Neural progenitor cell (in vitro differentiated cells): Measurements from ENCODE around the gene GOSR2. TPM values are rescaled to one million over a fixed set of nuclear protein-coding genes. Genes with fewer than 3 reads are reported as not detected.
"Not testable (repeated sequence)": the region's sequence is repeated elsewhere in the genome, so short reads cannot be mapped to it uniquely, and the experiment has no call there.

Experiments used
- DNase-seq: peaks from one replicate; pipeline ENCODE4 v3.0.0-alpha.2; 2016; ENCODE audit warnings: low spot score
- H2AFZ ChIP-seq: fragments of 200-600 bp; sonication (generic); replicated peaks from 2 replicates; pipeline ENCODE4 v1.6.1; 2016; ENCODE audit warnings: antibody characterized with exemption
- H3F3A ChIP-seq: fragments of 200-600 bp; sonication (generic); 2 replicates; pipeline ENCODE4 v1.6.1; 2016; ENCODE audit warnings: antibody characterized with exemption, low read depth
- H3K27ac ChIP-seq: fragments of 200-600 bp; sonication (generic); 2 replicates; pipeline ENCODE4 v1.5.1; 2016; ENCODE audit warnings: mild to moderate bottlenecking
- H3K27me3 ChIP-seq: fragments of 200-600 bp; sonication (generic); 2 replicates; pipeline ENCODE4 v1.6.1; 2016; ENCODE audit warnings: mild to moderate bottlenecking, moderate library complexity
- H3K36me3 ChIP-seq: fragments of 200-600 bp; sonication (generic); 2 replicates; pipeline ENCODE4 v1.5.1; 2016
- H3K4me1 ChIP-seq: fragments of 200-600 bp; sonication (generic); 2 replicates; pipeline ENCODE4 v1.6.1; 2016; ENCODE audit warnings: mixed run types
- H3K4me2 ChIP-seq: fragments of 200-600 bp; sonication (generic); 2 replicates; pipeline ENCODE4 v1.6.1; 2016
- H3K4me3 ChIP-seq: fragments of 200-600 bp; sonication (generic); 2 replicates; pipeline ENCODE4 v1.5.1; 2016
- H3K79me2 ChIP-seq: fragments of 200-600 bp; sonication (generic); 2 replicates; pipeline ENCODE4 v1.6.1; 2016; ENCODE audit warnings: low read depth
- H3K9ac ChIP-seq: fragments of 200-600 bp; sonication (generic); 2 replicates; pipeline ENCODE4 v1.6.1; 2016
- H3K9me3 ChIP-seq: fragments of 200-600 bp; sonication (generic); 2 replicates; pipeline ENCODE4 v1.5.1; 2016; ENCODE audit warnings: low read depth
- H4K20me1 ChIP-seq: fragments of 200-600 bp; sonication (generic); 2 replicates; pipeline ENCODE4 v1.6.1; 2016; ENCODE audit warnings: low read depth
- H3K27ac Mint-ChIP-seq: 3 replicates; pipeline ENCODE4 v1.8.0; 2021; ENCODE audit warnings: mixed read lengths
- H3K27me3 Mint-ChIP-seq: 2 replicates; pipeline ENCODE4 v1.8.0; 2022; ENCODE audit warnings: low read depth, mild to moderate bottlenecking, inconsistent platforms, moderate library complexity, mixed read lengths; ENCODE audit not compliant: insufficient read depth
- H3K36me3 Mint-ChIP-seq: 3 replicates; pipeline ENCODE4 v1.8.0; 2021; ENCODE audit warnings: mixed read lengths
- H3K4me1 Mint-ChIP-seq: 3 replicates; pipeline ENCODE4 v1.8.0; 2021; ENCODE audit warnings: mixed read lengths
- H3K4me3 Mint-ChIP-seq: 3 replicates; pipeline ENCODE4 v1.8.0; 2021; ENCODE audit warnings: mild to moderate bottlenecking, moderate library complexity, mixed read lengths
- H3K9me3 Mint-ChIP-seq: 3 replicates; pipeline ENCODE4 v1.8.0; 2020; ENCODE audit warnings: mixed read lengths
- EZH2 ChIP-seq: fragments of 200-600 bp; sonication (generic); IDR thresholded peaks from 2 replicates; pipeline ENCODE4 v1.6.1; 2017; ENCODE audit warnings: antibody characterized with exemption, mild to moderate bottlenecking, moderate library complexity
- EZH2phosphoT487 ChIP-seq: fragments of 200-600 bp; sonication (generic); IDR thresholded peaks from 2 replicates; pipeline ENCODE4 v1.6.1; 2017; ENCODE audit warnings: antibody characterized with exemption
- total RNA-seq: library from RNA; depleted of rRNA; stranded (reverse); fragments of >200 nt; gene quantifications from 2 replicates; pipeline ENCODE4 v1.2.3, GENCODE V29; 2015; ENCODE audit warnings: low replicate concordance
- TF ChIP-seq, protein P1 (sequence below): fragments of 200-600 bp; sonication (generic); IDR thresholded peaks from 2 replicates; pipeline ENCODE4 v1.5.1; 2017; ENCODE audit warnings: antibody characterized with exemption, mild to moderate bottlenecking

GOSR2 gene
- total RNA-seq, 1 donor from 2014 or later = 33.6 TPM

- Mint-ChIP-seq H3K27ac (no peak overlapping the region), H3K9me3 (peaks cover 2% of the 10 kb centered on the region), H3K27me3 (peaks cover 3% of the 10 kb centered on the region), H3K36me3 (peaks cover 9% of the 10 kb centered on the region), H3K4me3 (no peak overlapping the region), H3K4me1 (peaks cover 21% of the 10 kb centered on the region)
- Histone ChIP-seq H3K4me2 (no peak overlapping the region), H3K9me3 (no peaks in the 10 kb centered on the region), H3K27ac (no peak overlapping the region), H3K27me3 (no peaks in the 10 kb centered on the region), H2AFZ (no peak overlapping the region), H3K79me2 (no peaks in the 10 kb centered on the region), H3K4me1 (peaks cover 6% of the 10 kb centered on the region), H3K4me3 (no peak overlapping the region), H3F3A (no peaks in the 10 kb centered on the region), H3K9ac (no peak overlapping the region), H3K36me3 (no peaks in the 10 kb centered on the region), H4K20me1 (peaks cover 17% of the 10 kb centered on the region)
- DNase-seq = no peak
- TF ChIP-seq EZH2phosphoT487 (no peak), EZH2 (no peak)
- TF ChIP-seq, protein P1, sequence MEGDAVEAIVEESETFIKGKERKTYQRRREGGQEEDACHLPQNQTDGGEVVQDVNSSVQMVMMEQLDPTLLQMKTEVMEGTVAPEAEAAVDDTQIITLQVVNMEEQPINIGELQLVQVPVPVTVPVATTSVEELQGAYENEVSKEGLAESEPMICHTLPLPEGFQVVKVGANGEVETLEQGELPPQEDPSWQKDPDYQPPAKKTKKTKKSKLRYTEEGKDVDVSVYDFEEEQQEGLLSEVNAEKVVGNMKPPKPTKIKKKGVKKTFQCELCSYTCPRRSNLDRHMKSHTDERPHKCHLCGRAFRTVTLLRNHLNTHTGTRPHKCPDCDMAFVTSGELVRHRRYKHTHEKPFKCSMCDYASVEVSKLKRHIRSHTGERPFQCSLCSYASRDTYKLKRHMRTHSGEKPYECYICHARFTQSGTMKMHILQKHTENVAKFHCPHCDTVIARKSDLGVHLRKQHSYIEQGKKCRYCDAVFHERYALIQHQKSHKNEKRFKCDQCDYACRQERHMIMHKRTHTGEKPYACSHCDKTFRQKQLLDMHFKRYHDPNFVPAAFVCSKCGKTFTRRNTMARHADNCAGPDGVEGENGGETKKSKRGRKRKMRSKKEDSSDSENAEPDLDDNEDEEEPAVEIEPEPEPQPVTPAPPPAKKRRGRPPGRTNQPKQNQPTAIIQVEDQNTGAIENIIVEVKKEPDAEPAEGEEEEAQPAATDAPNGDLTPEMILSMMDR = no peak
Measured at GRCh38 chr17:46952115-46952514, 29.2 kb downstream of the GOSR2 start.

- not testable (repeated sequence) for H3F3A ChIP-seq, H3K27me3 Mint-ChIP-seq, H3K4me3 ChIP-seq, H3K4me2 ChIP-seq, H3K27ac Mint-ChIP-seq, H3K27ac ChIP-seq, H3K4me3 Mint-ChIP-seq, H2AFZ ChIP-seq, DNase-seq, H3K4me1 ChIP-seq, H3K9me3 Mint-ChIP-seq, H3K79me2 ChIP-seq, H3K27me3 ChIP-seq, H3K9ac ChIP-seq, H3K36me3 Mint-ChIP-seq, H3K36me3 ChIP-seq, H3K9me3 ChIP-seq
- H3K4me1 Mint-ChIP-seq = peaks cover 30% of the 10 kb centered on the region
- peaks cover 17% of the 10 kb centered on the region for H4K20me1 ChIP-seq
Measured at GRCh38 chr17:46953191-46953590, 30.2 kb downstream of the GOSR2 start.

- peaks cover 8% of the 10 kb centered on the region for H3K9me3 Mint-ChIP-seq
- Histone ChIP-seq H3K9me3 (no peaks in the 10 kb centered on the region), H3K4me2 (no peak overlapping the region), H3K27ac (no peak overlapping the region), H3K36me3 (no peaks in the 10 kb centered on the region), H3K9ac (no peak overlapping the region), H3K4me3 (no peak overlapping the region), H3K4me1 (no peaks in the 10 kb centered on the region), H3K27me3 (peaks cover 23% of the 10 kb centered on the region), H2AFZ (no peak overlapping the region), H3F3A (no peaks in the 10 kb centered on the region), H3K79me2 (no peaks in the 10 kb centered on the region), H4K20me1 (no peaks in the 10 kb centered on the region)
- H3K4me1 Mint-ChIP-seq = peaks cover 18% of the 10 kb centered on the region
- DNase-seq = no peak
- TF ChIP-seq EZH2 (no peak), EZH2phosphoT487 (no peak)
- TF ChIP-seq, protein P1 = no peak
- H3K36me3 Mint-ChIP-seq = peaks cover 12% of the 10 kb centered on the region
- H3K4me3 Mint-ChIP-seq = peak overlapping the region; percentile 67
- H3K27me3 Mint-ChIP-seq = no peaks in the 10 kb centered on the region
- peak overlapping the region; percentile 79 for H3K27ac Mint-ChIP-seq
Measured at GRCh38 chr17:46958041-46958591, 35.2 kb downstream of the GOSR2 start.

- peaks cover 27% of the 10 kb centered on the region for H3K4me1 Mint-ChIP-seq
- no peak overlapping the region for H3K27ac Mint-ChIP-seq
- no peaks in the 10 kb centered on the region for H3K36me3 ChIP-seq
- peaks cover 12% of the 10 kb centered on the region for H3K36me3 Mint-ChIP-seq
- no peaks in the 10 kb centered on the region for H3F3A ChIP-seq
- H2AFZ ChIP-seq = no peak overlapping the region
- H3K27me3 ChIP-seq = peaks cover 23% of the 10 kb centered on the region
- H3K4me2 ChIP-seq = no peak overlapping the region
- no peak overlapping the region for H3K4me3 ChIP-seq
- peaks cover 6% of the 10 kb centered on the region for H3K9me3 Mint-ChIP-seq
- H3K79me2 ChIP-seq = no peaks in the 10 kb centered on the region
- no peaks in the 10 kb centered on the region for H3K4me1 ChIP-seq
- H4K20me1 ChIP-seq = peaks cover 11% of the 10 kb centered on the region
- H3K27me3 Mint-ChIP-seq = no peaks in the 10 kb centered on the region
- TF ChIP-seq EZH2phosphoT487 (no peak), EZH2 (no peak)
- TF ChIP-seq, protein P1 = no peak
- no peak overlapping the region for H3K9ac ChIP-seq
- no peak for DNase-seq
- H3K9me3 ChIP-seq = no peaks in the 10 kb centered on the region
- H3K4me3 Mint-ChIP-seq = no peak overlapping the region
- H3K27ac ChIP-seq = no peak overlapping the region
Measured at GRCh38 chr17:46960152-46960551, 37.2 kb downstream of the GOSR2 start.
